ENCODE data around the gene ZDHHC4.
A peak's percentile ranks its signal among the peaks of the same experiment; 100 is the strongest.

Gene ZDHHC4

DNA sequence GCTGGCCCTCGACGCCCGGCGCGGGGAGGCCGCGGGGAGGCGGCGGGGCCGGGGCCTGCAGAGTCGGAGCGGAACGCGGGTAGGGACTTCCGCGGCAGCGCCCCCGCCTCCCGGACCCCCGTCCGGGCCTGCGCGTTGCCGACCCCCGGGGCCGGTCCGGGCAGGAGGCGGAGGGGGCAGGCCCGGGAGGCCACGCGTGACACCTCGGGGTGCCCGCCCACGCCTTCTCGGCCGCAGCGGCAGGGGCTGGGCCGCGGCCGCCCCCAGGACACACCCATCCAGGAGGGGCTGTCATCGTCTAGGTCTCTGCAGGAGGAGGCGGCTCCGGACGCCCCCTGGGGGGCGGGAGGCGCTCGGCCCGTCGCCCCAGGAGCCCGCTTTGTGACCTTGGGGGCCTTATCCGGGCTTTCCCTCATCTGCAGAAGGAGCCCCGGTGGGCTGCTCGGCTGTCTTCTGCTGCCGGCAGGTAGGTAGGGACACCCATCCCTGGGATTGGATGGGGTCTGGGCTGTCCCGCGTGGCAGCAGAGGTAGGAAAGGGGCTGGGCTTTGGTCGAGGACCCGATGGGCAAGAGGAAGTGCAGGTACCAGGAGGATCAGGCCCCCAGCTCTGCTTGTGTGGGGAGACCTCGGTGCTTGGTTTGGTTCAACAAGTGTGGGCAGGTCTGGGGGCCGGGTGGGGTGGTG lies 60.4 kb downstream of the ZDHHC4 start:
- DNase-seq, result peak; percentile 63
